Muscle layer of duodenum (tissue), 2 donors: ENCODE data around the gene HSD17B4.
"Not testable (repeated sequence)": the region's sequence is repeated elsewhere in the genome, so short reads cannot be mapped to it uniquely, and the experiment has no call there.

Source experiments
- H3K27ac ChIP-seq: one replicate; pipeline ENCODE4 v1.7.0; 2013; ENCODE audit warnings: mild to moderate bottlenecking, low read length
- H3K27me3 ChIP-seq: one replicate; pipeline ENCODE4 v1.7.0; 2013; ENCODE audit warnings: low read depth, mild to moderate bottlenecking, control low read depth, low read length
- H3K36me3 ChIP-seq, 2 donors: one replicate each; pipeline ENCODE4 v1.7.0; 2013; ENCODE audit warnings: low read length in 2 of 2, control low read depth in 1 of 2, mild to moderate bottlenecking in 1 of 2; ENCODE audit not compliant: insufficient read depth in 2 of 2, control insufficient read depth in 1 of 2
- H3K4me1 ChIP-seq, 2 donors: one replicate each; pipeline ENCODE4 v1.7.0; 2013; ENCODE audit warnings: low read length in 2 of 2, mild to moderate bottlenecking in 2 of 2, control low read depth in 1 of 2, moderate library complexity in 1 of 2; ENCODE audit not compliant: insufficient read depth in 2 of 2, control insufficient read depth in 1 of 2
- H3K4me3 ChIP-seq, 2 donors: one replicate each; pipeline ENCODE4 v1.7.0; 2013; ENCODE audit warnings: low read length in 2 of 2, low read depth in 1 of 2, mild to moderate bottlenecking in 1 of 2
- H3K9me3 ChIP-seq, 2 donors: one replicate each; pipeline ENCODE4 v1.7.0; 2013; ENCODE audit warnings: low read length in 2 of 2, control low read depth in 1 of 2, mild to moderate bottlenecking in 1 of 2; ENCODE audit not compliant: control insufficient read depth in 1 of 2
- donor health status: healthy.

HSD17B4 gene

GRCh38 chr5:119501671-119502179 is 49.4 kb downstream of the HSD17B4 start:
- H3K4me1 ChIP-seq, result no peaks in the 10 kb centered on the region
- H3K9me3 ChIP-seq, result peaks cover 5 to 14% of the 10 kb centered on the region in 2 donors
- H3K27ac ChIP-seq, result no peak overlapping the region
- no peak overlapping the region for H3K4me3 ChIP-seq
- H3K27me3 ChIP-seq, result no peaks in the 10 kb centered on the region
- H3K36me3 ChIP-seq, result peaks cover 24 to 36% of the 10 kb centered on the region in 2 donors

GRCh38 chr5:119503939-119504338 is 51.6 kb downstream of the HSD17B4 start:
- H3K36me3 ChIP-seq, result peaks cover 14 to 41% of the 10 kb centered on the region in 2 donors

GRCh38 chr5:119512277-119512676 is 60.0 kb downstream of the HSD17B4 start:
- no peaks in the 10 kb centered on the region for H3K27me3 ChIP-seq
- no peaks in the 10 kb centered on the region for H3K4me1 ChIP-seq
- no peaks in the 10 kb centered on the region for H3K9me3 ChIP-seq
- H3K27ac ChIP-seq, result no peak overlapping the region
- H3K36me3 ChIP-seq, result peaks cover 37 to 68% of the 10 kb centered on the region in 2 donors
- H3K4me3 ChIP-seq, result no peak overlapping the region

More at GRCh38 chr5:119503939-119504338, 51.6 kb downstream of the HSD17B4 start:
- peaks cover 5 to 14% of the 10 kb centered on the region in 2 donors for H3K9me3 ChIP-seq
- peak overlapping the region in 1 of 2 donors; percentile 5 for H3K4me3 ChIP-seq
- H3K27me3 ChIP-seq, H3K27ac ChIP-seq, H3K4me1 ChIP-seq: not testable (repeated sequence)

GRCh38 chr5:119515192-119515591 is 62.9 kb downstream of the HSD17B4 start:
- no peaks in the 10 kb centered on the region for H3K9me3 ChIP-seq
- no peaks in the 10 kb centered on the region for H3K27me3 ChIP-seq
- no peak overlapping the region for H3K4me3 ChIP-seq
- H3K27ac ChIP-seq, result no peak overlapping the region
- H3K36me3 ChIP-seq, result peaks cover 44 to 68% of the 10 kb centered on the region in 2 donors
- H3K4me1 ChIP-seq, result no peaks in the 10 kb centered on the region

- peaks cover 29 to 58% of the 10 kb centered on the region in 2 donors for H3K36me3 ChIP-seq
- not testable (repeated sequence) for H3K27ac ChIP-seq, H3K27me3 ChIP-seq, H3K4me1 ChIP-seq, H3K9me3 ChIP-seq, H3K4me3 ChIP-seq
Observed at GRCh38 chr5:119517115-119517514, 64.8 kb downstream of the HSD17B4 start.

GRCh38 chr5:119521232-119521631 is 68.9 kb downstream of the HSD17B4 start:
- Histone ChIP-seq H3K4me1 (no peaks in the 10 kb centered on the region), H3K27ac (no peak overlapping the region), H3K36me3 (peaks cover 15 to 33% of the 10 kb centered on the region in 2 donors), H3K9me3 (peaks cover 0 to 7% of the 10 kb centered on the region in 2 donors), H3K4me3 (no peak overlapping the region), H3K27me3 (no peaks in the 10 kb centered on the region)

GRCh38 chr5:119522841-119523240 is 70.5 kb downstream of the HSD17B4 start:
- Histone ChIP-seq H3K9me3 (peaks cover 0 to 7% of the 10 kb centered on the region in 2 donors), H3K4me3 (no peak overlapping the region), H3K27ac (no peak overlapping the region), H3K36me3 (peaks cover 13 to 30% of the 10 kb centered on the region in 2 donors), H3K4me1 (no peaks in the 10 kb centered on the region), H3K27me3 (no peaks in the 10 kb centered on the region)

- Histone ChIP-seq H3K27ac (no peak overlapping the region), H3K27me3 (no peaks in the 10 kb centered on the region), H3K9me3 (peaks cover 0 to 7% of the 10 kb centered on the region in 2 donors), H3K36me3 (peaks cover 5 to 21% of the 10 kb centered on the region in 2 donors), H3K4me1 (no peaks in the 10 kb centered on the region), H3K4me3 (no peak overlapping the region)
Observed at GRCh38 chr5:119524485-119524884, 72.2 kb downstream of the HSD17B4 start.

GRCh38 chr5:119527351-119527750 is 75.1 kb downstream of the HSD17B4 start:
- no peak overlapping the region for H3K4me3 ChIP-seq
- H3K27ac ChIP-seq, result no peak overlapping the region
- H3K36me3 ChIP-seq, result peaks cover 9 to 16% of the 10 kb centered on the region in 2 donors
- H3K4me1 ChIP-seq, result no peaks in the 10 kb centered on the region
- H3K27me3 ChIP-seq, result no peaks in the 10 kb centered on the region
- H3K9me3 ChIP-seq, result no peaks in the 10 kb centered on the region

- no peak overlapping the region for H3K27ac ChIP-seq
- no peaks in the 10 kb centered on the region for H3K4me1 ChIP-seq
- H3K36me3 ChIP-seq, result peaks cover 9 to 19% of the 10 kb centered on the region in 2 donors
- H3K27me3 ChIP-seq, result no peaks in the 10 kb centered on the region
- no peaks in the 10 kb centered on the region for H3K9me3 ChIP-seq
- H3K4me3 ChIP-seq, result no peak overlapping the region
Observed at GRCh38 chr5:119529811-119530210, 77.5 kb downstream of the HSD17B4 start.

- peaks cover 14 to 24% of the 10 kb centered on the region in 2 donors for H3K36me3 ChIP-seq
- no peaks in the 10 kb centered on the region for H3K27me3 ChIP-seq
- no peak overlapping the region for H3K4me3 ChIP-seq
Observed at GRCh38 chr5:119532637-119533036, 80.3 kb downstream of the HSD17B4 start.

GRCh38 chr5:119537704-119538103 is 85.4 kb downstream of the HSD17B4 start:
- no peak overlapping the region for H3K27ac ChIP-seq
- peaks cover 0 to 4% of the 10 kb centered on the region in 2 donors for H3K4me1 ChIP-seq
- H3K36me3 ChIP-seq, result peaks cover 20 to 27% of the 10 kb centered on the region in 2 donors
- H3K9me3 ChIP-seq, result no peaks in the 10 kb centered on the region
- no peaks in the 10 kb centered on the region for H3K27me3 ChIP-seq
- H3K4me3 ChIP-seq, result no peak overlapping the region

More at GRCh38 chr5:119532637-119533036, 80.3 kb downstream of the HSD17B4 start:
- no peak overlapping the region for H3K27ac ChIP-seq
- no peaks in the 10 kb centered on the region for H3K4me1 ChIP-seq
- H3K9me3 ChIP-seq, result no peaks in the 10 kb centered on the region
